Skeletal muscle satellite cell (primary cell): Measurements from ENCODE around the gene SLC5A5.
A peak's percentile ranks its signal among the peaks of the same experiment; 100 is the strongest.
"Not testable (repeated sequence)": the region's sequence is repeated elsewhere in the genome, so short reads cannot be mapped to it uniquely, and the experiment has no call there.

Experiments used
- H3K27me3 ChIP-seq: 2 replicates; pipeline ENCODE4 v1.7.0; 2013; ENCODE audit warnings: low read length; ENCODE audit not compliant: control insufficient read depth, insufficient read depth
- H3K36me3 ChIP-seq: 2 replicates; pipeline ENCODE4 v1.7.0; 2013; ENCODE audit warnings: mild to moderate bottlenecking, control low read depth, low read length; ENCODE audit not compliant: insufficient read depth
- H3K4me1 ChIP-seq: 2 replicates; pipeline ENCODE4 v1.7.0; 2013; ENCODE audit warnings: low read length; ENCODE audit not compliant: control insufficient read depth, insufficient read depth
- H3K4me2 ChIP-seq: 2 replicates; pipeline ENCODE4 v1.7.0; 2013; ENCODE audit warnings: mild to moderate bottlenecking, low read length
- H3K4me3 ChIP-seq: 2 replicates; pipeline ENCODE4 v1.7.0; 2013; ENCODE audit warnings: low read length
- H3K9ac ChIP-seq: 2 replicates; pipeline ENCODE4 v1.7.0; 2013; ENCODE audit warnings: mild to moderate bottlenecking, low read depth, low read length, moderate library complexity
- H3K9me3 ChIP-seq: replicated peaks from 2 replicates; pipeline ENCODE4 v1.7.0; 2013; ENCODE audit warnings: mild to moderate bottlenecking, control low read depth, low read length

The SLC5A5 gene

GRCh38 chr19:17915940-17916593 is 44.3 kb downstream of the SLC5A5 start:
- no peaks in the 10 kb centered on the region for H3K9me3 ChIP-seq
- H3K27me3 ChIP-seq: peaks cover 2% of the 10 kb centered on the region

GRCh38 chr19:17918151-17918550 is 46.4 kb downstream of the SLC5A5 start:
- H3K9me3 ChIP-seq, H3K36me3 ChIP-seq, H3K4me1 ChIP-seq, H3K9ac ChIP-seq, H3K4me2 ChIP-seq, H3K27me3 ChIP-seq, H3K4me3 ChIP-seq: not testable (repeated sequence)

More at GRCh38 chr19:17915940-17916593, 44.3 kb downstream of the SLC5A5 start:
- H3K36me3 ChIP-seq: no peaks in the 10 kb centered on the region
- no peaks in the 10 kb centered on the region for H3K4me1 ChIP-seq
- no peak overlapping the region for H3K4me3 ChIP-seq
- H3K9ac ChIP-seq: no peak overlapping the region
- H3K4me2 ChIP-seq: no peak overlapping the region

- H3K9ac ChIP-seq, H3K36me3 ChIP-seq, H3K4me1 ChIP-seq, H3K4me2 ChIP-seq, H3K9me3 ChIP-seq, H3K27me3 ChIP-seq, H3K4me3 ChIP-seq: not testable (repeated sequence)
These were observed 47.4 kb downstream of the SLC5A5 start for GRCh38 chr19:17919122-17919521.

- Histone ChIP-seq H3K36me3 (no peaks in the 10 kb centered on the region), H3K4me1 (no peaks in the 10 kb centered on the region), H3K9ac (no peak overlapping the region), H3K4me2 (no peak overlapping the region), H3K4me3 (no peak overlapping the region), H3K27me3 (peaks cover 4% of the 10 kb centered on the region), H3K9me3 (no peaks in the 10 kb centered on the region)
These were observed 48.8 kb downstream of the SLC5A5 start for GRCh38 chr19:17920527-17920926.

GRCh38 chr19:17922138-17922537 is 50.4 kb downstream of the SLC5A5 start:
- no peak overlapping the region for H3K4me3 ChIP-seq
- no peaks in the 10 kb centered on the region for H3K4me1 ChIP-seq
- H3K9me3 ChIP-seq: no peaks in the 10 kb centered on the region
- peaks cover 7% of the 10 kb centered on the region for H3K27me3 ChIP-seq
- H3K36me3 ChIP-seq: no peaks in the 10 kb centered on the region
- no peak overlapping the region for H3K9ac ChIP-seq
- no peak overlapping the region for H3K4me2 ChIP-seq

- no peaks in the 10 kb centered on the region for H3K9me3 ChIP-seq
- no peak overlapping the region for H3K9ac ChIP-seq
- no peaks in the 10 kb centered on the region for H3K36me3 ChIP-seq
- H3K4me3 ChIP-seq: no peak overlapping the region
- H3K4me2 ChIP-seq: no peak overlapping the region
- no peaks in the 10 kb centered on the region for H3K4me1 ChIP-seq
- H3K27me3 ChIP-seq: peaks cover 7% of the 10 kb centered on the region
These were observed 54.3 kb downstream of the SLC5A5 start for GRCh38 chr19:17926044-17926443.

- no peak overlapping the region for H3K9ac ChIP-seq
- H3K4me3 ChIP-seq: no peak overlapping the region
- no peaks in the 10 kb centered on the region for H3K9me3 ChIP-seq
- H3K4me2 ChIP-seq: no peak overlapping the region
- no peaks in the 10 kb centered on the region for H3K36me3 ChIP-seq
- peaks cover 4% of the 10 kb centered on the region for H3K27me3 ChIP-seq
- H3K4me1 ChIP-seq: peaks cover 7% of the 10 kb centered on the region
These were observed 57.3 kb downstream of the SLC5A5 start for GRCh38 chr19:17929056-17929455.

- Histone ChIP-seq H3K36me3 (no peaks in the 10 kb centered on the region), H3K4me3 (peak overlapping the region; percentile 91), H3K9me3 (no peaks in the 10 kb centered on the region), H3K4me2 (peak overlapping the region; percentile 91), H3K9ac (no peak overlapping the region), H3K27me3 (no peaks in the 10 kb centered on the region), H3K4me1 (peaks cover 7% of the 10 kb centered on the region)
These were observed 59.9 kb downstream of the SLC5A5 start for GRCh38 chr19:17931532-17932191.

- Histone ChIP-seq H3K9me3 (no peaks in the 10 kb centered on the region), H3K4me2 (peak within 1 kb of the TSS; percentile 91), H3K36me3 (peaks cover 5% of the 10 kb centered on the region), H3K4me3 (peak within 1 kb of the TSS; percentile 91), H3K4me1 (peaks cover 7% of the 10 kb centered on the region), H3K9ac (peak within 1 kb of the TSS; percentile 91), H3K27me3 (no peaks in the 10 kb centered on the region)
These were observed 61.0 kb downstream of the SLC5A5 start, which contains the start of gene CCDC124 for GRCh38 chr19:17932485-17933338. TSS of gene CCDC124 (plus strand) at chr19:17933015. CDS start at chr19:17936421, 3,406 bp downstream.

GRCh38 chr19:17933414-17934129 is 61.8 kb downstream of the SLC5A5 start:
- peaks cover 10% of the 10 kb centered on the region for H3K4me1 ChIP-seq
- peak overlapping the region; percentile 91 for H3K4me2 ChIP-seq
- no peaks in the 10 kb centered on the region for H3K9me3 ChIP-seq
- H3K27me3 ChIP-seq: no peaks in the 10 kb centered on the region
- H3K36me3 ChIP-seq: peaks cover 5% of the 10 kb centered on the region
- H3K4me3 ChIP-seq: peak overlapping the region; percentile 91
- H3K9ac ChIP-seq: peak overlapping the region; percentile 91

- Histone ChIP-seq H3K4me3 (no peak overlapping the region), H3K4me1 (peaks cover 10% of the 10 kb centered on the region), H3K27me3 (no peaks in the 10 kb centered on the region), H3K36me3 (peaks cover 8% of the 10 kb centered on the region), H3K4me2 (no peak overlapping the region), H3K9me3 (no peaks in the 10 kb centered on the region), H3K9ac (no peak overlapping the region)
These were observed 64.6 kb downstream of the SLC5A5 start for GRCh38 chr19:17936379-17936778.
